Measurements from ENCODE around the gene FOXJ1.

DNA sequence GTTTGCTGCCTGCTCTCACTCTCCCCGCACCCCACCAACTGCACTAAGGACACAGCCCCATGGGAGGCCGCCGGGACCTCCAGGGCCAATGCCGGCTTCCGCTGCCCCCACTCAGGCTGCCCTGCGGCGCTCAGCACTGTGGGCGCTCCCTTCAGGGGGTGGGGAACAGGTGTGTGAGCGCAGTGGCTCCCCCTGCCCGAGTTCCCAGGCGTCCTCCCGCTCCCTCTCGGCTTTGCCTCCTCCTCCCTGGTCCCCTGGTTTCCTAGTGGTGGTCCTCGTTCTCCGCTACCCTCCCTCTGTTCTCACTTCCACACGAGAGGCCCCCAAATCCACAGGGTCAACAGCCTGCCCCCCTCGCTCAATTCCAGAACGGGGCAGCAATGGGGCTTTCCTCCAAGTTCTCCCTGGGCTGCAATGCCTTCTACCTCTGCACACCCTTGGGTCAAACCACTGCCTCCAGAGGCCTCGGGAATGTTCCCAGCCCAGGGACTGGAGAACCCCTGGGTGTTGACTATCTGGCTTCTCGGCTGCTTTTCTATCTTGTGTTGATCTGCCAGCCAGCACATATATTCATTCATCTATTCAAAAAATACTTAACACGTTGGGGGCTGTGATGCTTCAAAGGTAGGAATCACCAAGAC is 9.9 kb downstream of the FOXJ1 start:
- TF ChIP-seq POLR2A (IDR thresholded peaks at IDR 0.05; ENCODE audit: low read depth, low read length): no peak
- TF ChIP-seq, protein P1, sequence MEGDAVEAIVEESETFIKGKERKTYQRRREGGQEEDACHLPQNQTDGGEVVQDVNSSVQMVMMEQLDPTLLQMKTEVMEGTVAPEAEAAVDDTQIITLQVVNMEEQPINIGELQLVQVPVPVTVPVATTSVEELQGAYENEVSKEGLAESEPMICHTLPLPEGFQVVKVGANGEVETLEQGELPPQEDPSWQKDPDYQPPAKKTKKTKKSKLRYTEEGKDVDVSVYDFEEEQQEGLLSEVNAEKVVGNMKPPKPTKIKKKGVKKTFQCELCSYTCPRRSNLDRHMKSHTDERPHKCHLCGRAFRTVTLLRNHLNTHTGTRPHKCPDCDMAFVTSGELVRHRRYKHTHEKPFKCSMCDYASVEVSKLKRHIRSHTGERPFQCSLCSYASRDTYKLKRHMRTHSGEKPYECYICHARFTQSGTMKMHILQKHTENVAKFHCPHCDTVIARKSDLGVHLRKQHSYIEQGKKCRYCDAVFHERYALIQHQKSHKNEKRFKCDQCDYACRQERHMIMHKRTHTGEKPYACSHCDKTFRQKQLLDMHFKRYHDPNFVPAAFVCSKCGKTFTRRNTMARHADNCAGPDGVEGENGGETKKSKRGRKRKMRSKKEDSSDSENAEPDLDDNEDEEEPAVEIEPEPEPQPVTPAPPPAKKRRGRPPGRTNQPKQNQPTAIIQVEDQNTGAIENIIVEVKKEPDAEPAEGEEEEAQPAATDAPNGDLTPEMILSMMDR (conservative IDR thresholded peaks at IDR 0.05; ENCODE audit: low read depth, low read length): no peak
- TF ChIP-seq RFX5 (IDR thresholded peaks at IDR 0.05; ENCODE audit: low read depth, low read length): no peak
- TF ChIP-seq SMC3 (IDR thresholded peaks at IDR 0.05; ENCODE audit: low read depth, low read length): no peak
- no peak for TF ChIP-seq MXI1 (IDR thresholded peaks at IDR 0.05; ENCODE audit: borderline replicate concordance, low read depth, low read length)
- no peak for TF ChIP-seq MAZ (IDR thresholded peaks at IDR 0.05; ENCODE audit: borderline replicate concordance, low read depth, low read length)
- TF ChIP-seq, protein P2, sequence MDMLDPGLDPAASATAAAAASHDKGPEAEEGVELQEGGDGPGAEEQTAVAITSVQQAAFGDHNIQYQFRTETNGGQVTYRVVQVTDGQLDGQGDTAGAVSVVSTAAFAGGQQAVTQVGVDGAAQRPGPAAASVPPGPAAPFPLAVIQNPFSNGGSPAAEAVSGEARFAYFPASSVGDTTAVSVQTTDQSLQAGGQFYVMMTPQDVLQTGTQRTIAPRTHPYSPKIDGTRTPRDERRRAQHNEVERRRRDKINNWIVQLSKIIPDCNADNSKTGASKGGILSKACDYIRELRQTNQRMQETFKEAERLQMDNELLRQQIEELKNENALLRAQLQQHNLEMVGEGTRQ (IDR thresholded peaks at IDR 0.05; ENCODE audit: low read depth, low read length): no peak
- TF ChIP-seq RAD21 (IDR thresholded peaks at IDR 0.05; ENCODE audit: low read length): no peak
- TF ChIP-seq CHD1 (IDR thresholded peaks at IDR 0.05; ENCODE audit: low read depth, low read length): no peak
- no peak for TF ChIP-seq CEBPB (IDR thresholded peaks at IDR 0.05; ENCODE audit: low read depth, low read length)
- TF ChIP-seq RCOR1 (IDR thresholded peaks at IDR 0.05; ENCODE audit: insufficient replicate concordance, low read length): no peak

All from IMR-90 (cell line).